Measurements from ENCODE around the gene RAPGEF3.

DNA sequence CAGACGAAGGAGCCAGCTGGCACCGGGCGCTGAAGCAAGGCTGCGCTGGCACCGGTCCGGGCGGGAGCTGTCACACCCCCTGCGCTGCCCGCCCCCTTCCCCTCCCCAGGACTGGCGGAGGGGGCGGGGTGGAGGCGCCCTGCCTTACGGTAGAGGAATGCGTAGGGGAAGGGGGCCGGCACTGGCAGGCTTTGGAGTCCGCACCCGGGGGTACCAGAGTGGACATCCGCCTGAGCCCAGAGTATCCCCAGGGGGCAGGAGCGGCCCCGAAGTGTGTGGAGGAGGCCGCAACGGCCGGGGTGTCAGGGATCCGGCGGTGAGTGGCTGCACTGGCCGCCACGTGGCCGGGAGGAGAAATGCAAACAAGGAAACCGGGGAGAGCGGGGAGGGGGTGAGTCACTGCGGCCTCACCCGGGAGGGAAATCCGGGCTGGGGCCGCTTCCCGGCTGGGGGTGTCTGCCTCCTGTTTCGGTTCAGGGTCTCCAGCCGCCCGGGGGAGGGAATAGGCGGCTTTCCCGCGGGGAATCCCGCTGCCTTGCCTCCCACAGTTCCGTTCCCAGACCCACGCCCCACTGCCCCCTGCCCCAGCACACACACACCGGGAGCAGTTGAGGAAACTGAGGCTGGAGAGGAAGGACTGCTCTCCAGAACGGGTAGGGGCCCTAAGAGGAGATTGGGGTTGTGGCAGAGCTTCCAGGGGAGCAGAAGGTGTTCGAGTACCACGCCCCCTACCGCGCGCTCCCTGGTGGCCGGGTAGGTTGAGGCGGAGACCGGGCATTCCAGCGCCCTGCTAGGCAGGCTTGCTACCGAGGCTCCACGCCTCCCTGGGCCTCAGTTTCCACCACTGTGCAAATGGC is at the start of gene RAPGEF3:
- TF ChIP-seq CTCF (IDR thresholded peaks at IDR 0.05), result peak; percentile 16 to 64 (median 50)
- no peak for TF ChIP-seq POLR2A (IDR thresholded peaks at IDR 0.05)
